Forelimb muscle (tissue), 1 donor: Measurements from ENCODE around the gene PCID2. TPM values are rescaled to one million over a fixed set of nuclear protein-coding genes. Genes with fewer than 3 reads are reported as not detected.

ENCODE experiments used
- DNase-seq: peaks from one replicate; pipeline ENCODE4 v3.0.0-alpha.2; 2013; ENCODE audit warnings: low read depth
- polyA plus RNA-seq: library from polyadenylated mRNA; unstranded; fragments of 120-200 nt; gene quantifications from one replicate; pipeline ENCODE4 v1.2.1, GENCODE V29; 2013; ENCODE audit not compliant: insufficient read length

Gene PCID2
- polyA plus RNA-seq, 1 donor, result 39.9 TPM

DNA sequence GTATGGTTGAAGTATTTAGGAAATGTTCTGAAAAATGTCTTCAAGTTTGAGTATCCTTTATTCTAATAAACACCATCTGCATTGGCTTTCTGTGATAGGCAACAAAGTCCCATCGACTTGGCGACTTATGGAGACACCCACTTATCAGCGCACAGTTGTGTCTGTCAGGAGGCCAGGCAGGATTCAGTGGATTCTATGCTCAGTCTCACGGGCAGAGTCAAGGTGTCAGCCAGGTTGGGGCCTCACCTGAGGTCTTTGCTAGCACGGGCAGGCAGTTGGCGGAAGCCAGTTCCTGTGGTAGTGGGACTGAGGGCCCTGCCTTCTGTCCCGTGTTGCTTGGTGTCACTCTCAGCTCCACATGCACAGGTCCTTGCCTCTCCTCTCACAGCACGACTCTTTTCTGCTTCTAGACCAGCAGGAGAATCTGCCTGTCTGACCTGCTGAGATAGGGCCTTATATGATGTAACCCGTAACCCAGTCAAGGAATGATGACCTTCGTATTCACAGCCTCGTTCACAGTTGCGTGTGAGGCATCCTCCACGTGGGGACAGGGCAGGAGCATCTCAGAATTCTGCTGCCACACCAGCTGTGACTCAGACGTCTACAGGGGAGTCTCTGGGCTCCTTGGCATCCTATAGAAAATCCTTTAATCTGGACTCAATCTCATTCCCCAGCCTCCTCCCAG, 10.9 kb upstream of the PCID2 start:
- no peak for DNase-seq

DNA sequence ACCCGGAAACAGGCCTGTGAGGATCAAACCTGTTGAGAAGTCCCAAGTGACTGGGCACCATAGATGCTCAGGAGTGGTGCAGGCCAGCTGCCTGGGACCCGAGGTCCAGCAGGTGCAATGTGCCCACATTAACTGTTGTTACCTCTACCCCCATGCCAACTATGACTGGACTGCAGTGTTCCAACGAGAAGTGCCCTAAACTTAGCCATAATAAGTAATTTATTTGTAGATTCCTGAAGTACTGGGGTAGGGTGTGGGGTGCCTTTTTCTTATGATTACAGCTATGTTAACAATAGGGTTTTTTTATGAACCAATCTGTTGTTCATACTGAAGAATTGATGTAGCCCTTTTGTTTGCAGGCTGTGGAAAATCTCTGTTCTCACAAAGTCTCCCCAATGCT, 10.1 kb upstream of the PCID2 start:
- no peak for DNase-seq

- no peak for DNase-seq
Observed at GRCh38 chr13:113216254-113217048, 8.0 kb upstream of the PCID2 start.

DNA sequence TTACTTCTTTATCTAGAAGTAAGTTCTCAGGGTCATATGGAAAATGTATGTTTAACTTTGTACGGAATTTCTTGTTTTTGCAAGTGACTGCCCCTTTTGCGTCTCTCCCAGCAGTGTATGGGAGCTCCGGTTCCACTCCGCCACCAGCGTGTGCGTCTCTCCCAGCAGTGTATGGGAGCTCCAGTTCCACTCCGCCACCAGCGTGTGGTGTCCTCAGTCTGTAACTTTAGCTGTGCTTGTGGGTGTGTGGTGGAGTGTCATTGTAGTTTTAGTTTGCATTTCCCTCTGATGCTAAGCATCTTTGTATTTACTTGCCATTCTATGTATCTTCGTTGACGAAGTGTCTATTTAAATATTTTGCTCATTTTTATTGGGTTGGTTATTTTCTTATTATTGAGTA, 3.3 kb upstream of the PCID2 start:
- DNase-seq, result no peak

DNA sequence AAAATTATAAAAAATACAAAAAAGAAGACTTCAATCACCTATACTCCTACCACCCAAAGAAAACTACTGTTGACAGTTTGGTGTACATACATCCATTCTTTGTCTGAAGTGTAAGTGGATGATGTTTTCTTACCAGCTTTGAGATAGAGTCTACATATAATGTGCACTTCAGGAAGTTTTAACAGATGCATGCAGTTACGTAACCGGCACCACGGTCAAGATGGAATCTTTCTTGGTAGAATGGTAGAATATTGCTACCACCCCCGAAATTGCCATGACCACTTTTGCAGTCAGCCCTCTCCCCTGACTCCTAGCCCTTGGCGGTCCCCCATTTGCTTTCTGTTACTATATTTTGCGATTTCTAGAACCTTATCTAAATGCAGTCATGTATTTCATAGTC, 2.4 kb upstream of the PCID2 start:
- no peak for DNase-seq

DNA sequence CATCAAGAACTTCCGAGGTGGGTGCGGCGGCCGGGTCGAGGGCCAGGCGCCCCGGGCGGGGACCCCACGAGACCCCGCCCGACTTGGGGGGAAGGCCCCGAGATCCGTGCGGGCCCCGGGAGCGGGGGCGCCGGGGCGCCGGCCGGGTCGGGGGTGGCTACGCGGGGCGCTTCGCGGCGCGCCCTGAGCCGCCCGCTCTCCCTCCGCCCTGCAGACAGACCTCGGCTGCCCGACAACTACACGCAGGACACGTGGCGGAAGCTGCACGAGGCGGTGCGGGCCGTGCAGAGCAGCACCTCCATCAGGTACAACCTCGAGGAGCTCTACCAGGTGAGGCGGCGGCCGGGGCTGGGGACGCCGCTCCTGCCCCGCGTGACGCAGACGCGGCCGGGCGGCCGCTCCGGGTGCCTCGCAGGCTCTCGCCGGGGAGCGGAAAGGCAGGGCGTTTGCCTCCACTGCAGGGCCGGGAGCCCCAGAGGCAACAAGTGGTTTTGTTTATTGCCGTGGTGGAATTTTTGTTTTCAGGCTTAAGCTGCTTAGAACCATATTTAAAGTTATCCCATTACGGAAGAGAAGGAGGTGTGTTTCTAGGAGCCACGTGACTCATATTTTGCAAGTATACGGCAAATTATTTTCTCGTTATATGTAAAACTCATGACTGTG, 1.4 kb upstream of the PCID2 start:
- DNase-seq, result no peak

GRCh38 chr13:113209336-113209758, 878 bp upstream of the PCID2 start, which contains the start of gene CUL4A:
Gene CUL4A, plus strand, starts transcription at chr13:113209613. Its CDS starts 15 bp downstream, at chr13:113209628.
- DNase-seq, result no peak

DNA sequence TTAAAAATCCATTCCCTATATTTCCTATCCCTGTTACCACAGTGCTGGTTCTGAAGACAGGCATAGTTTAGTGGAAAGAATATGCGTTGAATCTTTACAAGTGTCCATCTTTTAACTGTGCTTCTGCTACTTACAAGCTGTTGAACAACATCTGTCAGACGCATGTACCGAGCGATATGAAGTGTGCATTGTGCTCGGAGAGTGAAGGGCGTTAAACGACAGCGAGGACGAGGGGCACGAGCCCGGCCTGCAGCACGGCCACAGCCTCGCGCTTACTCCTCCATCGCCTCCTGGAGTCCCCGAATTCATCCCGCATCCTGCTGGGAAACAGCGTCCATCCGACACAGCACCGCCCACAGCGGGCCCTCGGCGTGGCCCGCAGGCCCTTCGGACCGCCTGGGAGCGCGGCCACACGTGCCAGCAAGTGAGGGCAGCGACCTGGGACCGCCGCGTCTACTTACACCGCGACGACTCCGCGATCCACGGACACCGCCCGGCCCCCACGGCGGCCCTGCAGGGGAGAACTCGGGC, 514 bp downstream of the PCID2 start:
- no peak for DNase-seq

- no peak for DNase-seq
Observed at GRCh38 chr13:113207460-113207859, 1.0 kb downstream of the PCID2 start.

GRCh38 chr13:113205428-113205931, 3.0 kb downstream of the PCID2 start:
- DNase-seq, result no peak

DNA sequence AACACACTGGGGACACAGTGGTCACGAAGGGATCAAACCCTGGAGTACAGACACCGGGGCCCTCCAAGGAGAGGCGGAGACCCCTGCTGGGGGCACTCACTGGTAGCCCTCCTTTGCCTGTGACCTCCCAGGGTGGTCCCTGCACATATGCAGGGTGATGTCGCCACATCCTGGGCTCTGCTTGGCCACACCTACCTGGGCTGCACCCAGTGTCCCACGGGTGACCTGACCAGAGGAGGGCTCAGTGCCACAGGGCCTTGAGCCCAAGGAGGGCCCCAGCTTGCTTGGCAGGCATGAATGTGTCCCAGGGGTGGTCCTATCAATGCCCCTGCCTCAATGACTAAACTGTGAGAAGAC, 4.1 kb downstream of the PCID2 start:
- DNase-seq, result no peak

DNA sequence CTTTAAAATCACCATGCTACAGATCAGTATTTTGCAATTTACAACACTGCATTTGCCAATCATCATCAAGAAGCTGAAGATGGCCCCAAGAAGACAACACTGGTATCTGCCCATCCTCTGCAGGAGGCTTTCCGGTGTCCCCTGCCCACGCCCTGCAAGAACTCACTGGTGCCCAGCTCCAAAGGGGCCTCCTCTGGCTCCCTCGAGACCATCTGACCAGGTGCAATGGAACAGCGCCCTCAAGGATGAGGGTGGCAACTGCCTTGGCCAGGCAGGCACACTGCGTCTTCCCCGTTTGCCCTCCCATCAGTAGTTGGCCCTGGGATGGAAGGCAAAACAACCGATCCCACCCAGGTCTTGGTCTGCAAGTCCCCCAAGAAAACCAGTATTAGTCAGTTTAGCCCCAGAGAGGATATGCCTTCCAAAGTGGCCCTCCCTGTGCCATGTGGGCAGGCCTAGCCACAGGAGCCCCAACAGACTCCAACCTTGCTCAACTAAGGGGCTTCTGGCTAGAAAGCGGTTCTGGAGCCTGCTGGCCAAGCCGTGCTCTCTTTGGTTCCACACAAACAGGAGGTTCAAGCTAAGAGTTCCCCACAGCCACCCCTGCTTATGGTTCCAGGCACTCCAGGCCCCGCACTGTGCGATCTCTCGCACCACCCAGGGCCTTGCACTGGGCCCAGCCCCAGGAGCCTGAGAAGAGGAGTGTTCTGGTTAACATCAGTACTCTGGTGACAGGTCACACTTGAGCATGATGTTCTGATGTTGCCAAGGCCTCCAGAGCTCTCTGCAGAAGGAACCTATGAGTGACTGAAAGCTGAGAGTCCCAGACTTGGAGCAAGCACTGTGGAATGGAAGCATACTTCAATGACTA, 4.7 kb downstream of the PCID2 start:
- no peak for DNase-seq

DNA sequence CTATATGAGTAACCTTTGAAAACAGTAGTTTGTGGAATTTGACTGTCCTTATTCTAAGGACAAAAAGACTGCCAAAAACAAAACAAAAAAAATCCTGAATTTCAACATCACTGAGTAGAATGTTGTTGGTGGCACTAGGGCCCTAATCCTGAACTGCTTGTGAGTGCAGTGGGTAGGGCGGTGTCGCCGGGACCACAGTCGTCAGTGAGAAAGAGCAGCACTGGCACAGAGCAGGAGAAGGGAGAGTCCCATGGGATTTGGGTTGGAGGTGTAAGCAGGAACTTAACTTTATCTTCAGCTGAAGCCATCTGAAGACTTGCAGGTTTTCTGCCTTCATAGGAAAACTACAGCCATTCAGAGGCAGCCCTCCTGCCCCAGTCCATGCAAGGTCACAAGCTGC, 5.6 kb downstream of the PCID2 start:
- DNase-seq, result no peak

GRCh38 chr13:113201815-113202214, 6.7 kb downstream of the PCID2 start:
- DNase-seq, result no peak

DNA sequence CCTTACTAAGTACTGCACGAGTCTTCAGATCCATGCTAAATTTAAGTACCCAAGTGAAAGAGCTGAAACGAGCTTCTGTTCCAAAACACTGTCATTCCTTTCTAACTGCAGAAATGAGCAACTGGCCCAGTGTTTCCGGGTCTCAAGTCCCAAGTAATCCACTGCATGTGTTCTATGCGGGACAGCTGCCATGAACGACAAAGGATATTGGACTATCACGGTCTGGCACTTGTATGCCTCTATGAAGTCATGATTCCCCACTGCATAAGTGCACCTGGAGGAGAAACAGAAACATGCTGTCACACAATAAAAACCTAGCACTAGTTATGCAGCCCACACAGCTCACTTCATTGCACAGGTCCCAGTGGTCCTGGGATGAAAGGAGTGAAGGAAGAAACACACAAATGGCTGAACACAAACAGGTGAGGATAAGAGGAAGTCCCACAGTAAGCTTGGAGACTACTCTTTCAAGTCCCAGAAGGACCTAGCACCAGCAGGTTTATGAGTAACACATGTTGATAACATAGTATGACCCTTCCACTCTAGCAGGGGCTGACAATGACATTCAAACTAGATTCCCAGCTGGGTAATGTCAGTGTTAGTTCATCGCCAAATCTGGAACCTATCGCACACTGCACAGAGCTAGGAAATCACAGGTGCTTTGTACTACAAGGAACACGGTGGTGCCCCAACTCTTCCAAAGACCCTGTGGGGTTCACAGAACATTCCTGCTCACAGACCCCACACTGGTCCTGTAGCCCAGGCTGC, 11.3 kb downstream of the PCID2 start:
- no peak for DNase-seq

GRCh38 chr13:113195360-113195759, 13.1 kb downstream of the PCID2 start:
- no peak for DNase-seq

GRCh38 chr13:113192902-113193301, 15.6 kb downstream of the PCID2 start:
- DNase-seq, result no peak

- no peak for DNase-seq
Observed at GRCh38 chr13:113192279-113192678, 16.2 kb downstream of the PCID2 start.

DNA sequence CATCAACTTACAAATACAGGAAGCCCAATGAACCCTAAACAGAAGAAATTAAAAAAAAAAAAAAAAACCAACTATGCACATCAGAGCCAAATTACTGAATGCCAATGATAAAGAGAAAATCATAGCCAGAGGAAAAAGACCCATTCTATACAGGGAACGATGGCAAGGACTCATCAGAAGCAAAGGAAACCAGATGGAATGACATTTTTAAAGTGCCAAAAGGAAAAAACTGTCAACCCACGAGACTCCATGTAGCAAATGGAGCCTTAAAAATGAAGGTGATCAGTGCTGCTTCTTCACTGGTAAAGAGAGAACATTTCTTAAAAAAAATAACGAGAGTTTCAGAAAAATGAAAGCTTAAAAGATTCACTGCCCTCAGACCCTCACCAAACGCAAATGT, 18.3 kb downstream of the PCID2 start:
- no peak for DNase-seq

GRCh38 chr13:113187883-113188665, 20.4 kb downstream of the PCID2 start:
- no peak for DNase-seq
